Neural progenitor cell (in vitro differentiated cells): ENCODE data around the gene LRRC7. TPM values are rescaled to one million over a fixed set of nuclear protein-coding genes. Genes with fewer than 3 reads are reported as not detected.

Experiments used
- DNase-seq: peaks from one replicate; pipeline ENCODE4 v3.0.0-alpha.2; 2016; ENCODE audit warnings: low spot score
- H2AFZ ChIP-seq: fragments of 200-600 bp; sonication (generic); replicated peaks from 2 replicates; pipeline ENCODE4 v1.6.1; 2016; ENCODE audit warnings: antibody characterized with exemption
- H3F3A ChIP-seq: fragments of 200-600 bp; sonication (generic); 2 replicates; pipeline ENCODE4 v1.6.1; 2016; ENCODE audit warnings: antibody characterized with exemption, low read depth
- H3K27ac ChIP-seq: fragments of 200-600 bp; sonication (generic); 2 replicates; pipeline ENCODE4 v1.5.1; 2016; ENCODE audit warnings: mild to moderate bottlenecking
- H3K27me3 ChIP-seq: fragments of 200-600 bp; sonication (generic); 2 replicates; pipeline ENCODE4 v1.6.1; 2016; ENCODE audit warnings: mild to moderate bottlenecking, moderate library complexity
- H3K36me3 ChIP-seq: fragments of 200-600 bp; sonication (generic); 2 replicates; pipeline ENCODE4 v1.5.1; 2016
- H3K4me1 ChIP-seq: fragments of 200-600 bp; sonication (generic); 2 replicates; pipeline ENCODE4 v1.6.1; 2016; ENCODE audit warnings: mixed run types
- H3K4me2 ChIP-seq: fragments of 200-600 bp; sonication (generic); 2 replicates; pipeline ENCODE4 v1.6.1; 2016
- H3K4me3 ChIP-seq: fragments of 200-600 bp; sonication (generic); 2 replicates; pipeline ENCODE4 v1.5.1; 2016
- H3K79me2 ChIP-seq: fragments of 200-600 bp; sonication (generic); 2 replicates; pipeline ENCODE4 v1.6.1; 2016; ENCODE audit warnings: low read depth
- H3K9ac ChIP-seq: fragments of 200-600 bp; sonication (generic); 2 replicates; pipeline ENCODE4 v1.6.1; 2016
- H3K9me3 ChIP-seq: fragments of 200-600 bp; sonication (generic); 2 replicates; pipeline ENCODE4 v1.5.1; 2016; ENCODE audit warnings: low read depth
- H4K20me1 ChIP-seq: fragments of 200-600 bp; sonication (generic); 2 replicates; pipeline ENCODE4 v1.6.1; 2016; ENCODE audit warnings: low read depth
- H3K27ac Mint-ChIP-seq: 3 replicates; pipeline ENCODE4 v1.8.0; 2021; ENCODE audit warnings: mixed read lengths
- H3K27me3 Mint-ChIP-seq: 2 replicates; pipeline ENCODE4 v1.8.0; 2022; ENCODE audit warnings: low read depth, mild to moderate bottlenecking, inconsistent platforms, moderate library complexity, mixed read lengths; ENCODE audit not compliant: insufficient read depth
- H3K36me3 Mint-ChIP-seq: 3 replicates; pipeline ENCODE4 v1.8.0; 2021; ENCODE audit warnings: mixed read lengths
- H3K4me1 Mint-ChIP-seq: 3 replicates; pipeline ENCODE4 v1.8.0; 2021; ENCODE audit warnings: mixed read lengths
- H3K4me3 Mint-ChIP-seq: 3 replicates; pipeline ENCODE4 v1.8.0; 2021; ENCODE audit warnings: mild to moderate bottlenecking, moderate library complexity, mixed read lengths
- H3K9me3 Mint-ChIP-seq: 3 replicates; pipeline ENCODE4 v1.8.0; 2020; ENCODE audit warnings: mixed read lengths
- EZH2 ChIP-seq: fragments of 200-600 bp; sonication (generic); IDR thresholded peaks from 2 replicates; pipeline ENCODE4 v1.6.1; 2017; ENCODE audit warnings: antibody characterized with exemption, mild to moderate bottlenecking, moderate library complexity
- EZH2phosphoT487 ChIP-seq: fragments of 200-600 bp; sonication (generic); IDR thresholded peaks from 2 replicates; pipeline ENCODE4 v1.6.1; 2017; ENCODE audit warnings: antibody characterized with exemption
- total RNA-seq: library from RNA; depleted of rRNA; stranded (reverse); fragments of >200 nt; gene quantifications from 2 replicates; pipeline ENCODE4 v1.2.3, GENCODE V29; 2015; ENCODE audit warnings: low replicate concordance
- TF ChIP-seq, protein P1 (sequence below): fragments of 200-600 bp; sonication (generic); IDR thresholded peaks from 2 replicates; pipeline ENCODE4 v1.5.1; 2017; ENCODE audit warnings: antibody characterized with exemption, mild to moderate bottlenecking

Gene LRRC7
- total RNA-seq, 1 donor from 2014 or later: not detected

DNA sequence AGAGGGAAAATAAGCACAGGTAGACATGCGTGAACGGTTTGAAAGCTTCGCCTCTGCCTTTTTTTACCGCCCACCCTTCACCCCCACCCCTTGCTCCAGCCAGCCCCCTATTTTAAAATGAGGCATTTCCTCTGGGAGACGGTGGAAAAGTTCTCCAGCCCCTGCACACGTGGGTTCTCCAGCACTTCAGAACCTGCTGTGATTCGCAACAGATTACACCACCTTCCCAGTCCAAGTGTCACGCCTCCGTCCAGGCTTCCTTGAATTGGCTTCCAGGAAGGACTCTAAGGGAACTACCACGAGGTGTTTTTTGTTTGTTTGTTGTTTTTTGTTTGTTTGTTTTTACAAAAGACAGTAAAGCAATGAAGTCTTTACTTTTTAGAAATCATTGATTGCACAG is 2.6 kb downstream of the LRRC7 start:
- Mint-ChIP-seq H3K27ac (no peak overlapping the region), H3K36me3 (no peaks in the 10 kb centered on the region), H3K9me3 (no peaks in the 10 kb centered on the region), H3K4me1 (peaks cover 18% of the 10 kb centered on the region), H3K4me3 (peak overlapping the region; percentile 86), H3K27me3 (peaks cover 24% of the 10 kb centered on the region)
- Histone ChIP-seq H2AFZ (no peak overlapping the region), H3K4me1 (peaks cover 20% of the 10 kb centered on the region), H4K20me1 (peaks cover 7% of the 10 kb centered on the region), H3F3A (peaks cover 8% of the 10 kb centered on the region), H3K27ac (no peak overlapping the region), H3K36me3 (no peaks in the 10 kb centered on the region), H3K4me3 (peak overlapping the region; percentile 53), H3K9me3 (no peaks in the 10 kb centered on the region), H3K9ac (no peak overlapping the region), H3K79me2 (no peaks in the 10 kb centered on the region), H3K4me2 (peak overlapping the region; percentile 90), H3K27me3 (peaks cover 100% of the 10 kb centered on the region)
- TF ChIP-seq EZH2: no peak
- DNase-seq: peak; percentile 50

DNA sequence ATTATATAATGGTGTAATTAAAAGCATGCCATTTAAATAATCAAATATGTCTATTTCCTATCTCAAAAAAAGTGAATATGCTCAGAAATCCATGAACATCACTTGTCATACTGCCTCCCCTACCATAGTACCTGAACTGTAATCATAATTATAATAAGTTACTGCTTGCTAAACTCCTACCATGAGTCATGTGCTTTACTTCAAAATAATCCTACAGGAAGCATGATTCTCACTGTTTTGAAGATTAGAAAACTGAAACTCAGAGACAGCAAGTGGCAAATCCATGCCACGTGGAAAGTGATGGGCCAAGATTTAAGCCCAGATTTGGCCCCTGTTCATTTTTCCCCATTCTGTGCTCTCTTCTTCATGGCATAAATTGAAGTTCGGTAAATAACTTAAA is 5.2 kb downstream of the LRRC7 start:
- no peak overlapping the region for H3K4me3 ChIP-seq
- H3K27me3 Mint-ChIP-seq: peaks cover 20% of the 10 kb centered on the region
- H3K27ac Mint-ChIP-seq: no peak overlapping the region
- peaks cover 7% of the 10 kb centered on the region for H4K20me1 ChIP-seq
- H3F3A ChIP-seq: no peaks in the 10 kb centered on the region
- H3K4me1 ChIP-seq: peaks cover 20% of the 10 kb centered on the region
- H3K36me3 Mint-ChIP-seq: no peaks in the 10 kb centered on the region
- peaks cover 76% of the 10 kb centered on the region for H3K27me3 ChIP-seq
- DNase-seq: no peak
- no peaks in the 10 kb centered on the region for H3K9me3 Mint-ChIP-seq
- no peak overlapping the region for H3K4me3 Mint-ChIP-seq
- no peaks in the 10 kb centered on the region for H3K36me3 ChIP-seq
- no peaks in the 10 kb centered on the region for H3K9me3 ChIP-seq
- no peak overlapping the region for H3K4me2 ChIP-seq
- H3K9ac ChIP-seq: no peak overlapping the region
- no peak for TF ChIP-seq EZH2phosphoT487
- no peak for TF ChIP-seq EZH2
- TF ChIP-seq, protein P1, sequence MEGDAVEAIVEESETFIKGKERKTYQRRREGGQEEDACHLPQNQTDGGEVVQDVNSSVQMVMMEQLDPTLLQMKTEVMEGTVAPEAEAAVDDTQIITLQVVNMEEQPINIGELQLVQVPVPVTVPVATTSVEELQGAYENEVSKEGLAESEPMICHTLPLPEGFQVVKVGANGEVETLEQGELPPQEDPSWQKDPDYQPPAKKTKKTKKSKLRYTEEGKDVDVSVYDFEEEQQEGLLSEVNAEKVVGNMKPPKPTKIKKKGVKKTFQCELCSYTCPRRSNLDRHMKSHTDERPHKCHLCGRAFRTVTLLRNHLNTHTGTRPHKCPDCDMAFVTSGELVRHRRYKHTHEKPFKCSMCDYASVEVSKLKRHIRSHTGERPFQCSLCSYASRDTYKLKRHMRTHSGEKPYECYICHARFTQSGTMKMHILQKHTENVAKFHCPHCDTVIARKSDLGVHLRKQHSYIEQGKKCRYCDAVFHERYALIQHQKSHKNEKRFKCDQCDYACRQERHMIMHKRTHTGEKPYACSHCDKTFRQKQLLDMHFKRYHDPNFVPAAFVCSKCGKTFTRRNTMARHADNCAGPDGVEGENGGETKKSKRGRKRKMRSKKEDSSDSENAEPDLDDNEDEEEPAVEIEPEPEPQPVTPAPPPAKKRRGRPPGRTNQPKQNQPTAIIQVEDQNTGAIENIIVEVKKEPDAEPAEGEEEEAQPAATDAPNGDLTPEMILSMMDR: no peak
- peaks cover 15% of the 10 kb centered on the region for H3K4me1 Mint-ChIP-seq
- no peak overlapping the region for H3K27ac ChIP-seq
- no peaks in the 10 kb centered on the region for H3K79me2 ChIP-seq
- H2AFZ ChIP-seq: no peak overlapping the region

DNA sequence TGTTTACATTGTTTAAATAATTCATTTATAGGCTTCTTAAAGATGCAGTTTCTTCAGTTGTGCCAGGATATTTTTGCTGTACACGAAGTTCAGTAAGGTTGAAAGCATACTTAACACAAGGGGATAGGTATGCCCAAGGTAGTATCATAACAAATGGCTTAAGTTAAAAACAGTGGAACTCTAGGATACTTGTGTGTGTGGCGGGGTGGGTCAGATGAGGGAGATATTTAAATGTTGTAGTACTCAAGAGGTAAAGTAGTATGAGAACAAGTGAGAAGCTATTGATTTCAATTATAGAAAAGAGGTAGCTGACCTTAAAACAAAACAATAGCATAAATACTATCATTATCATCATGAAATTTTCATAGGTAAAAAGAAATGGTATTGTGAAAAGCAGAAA is 6.2 kb downstream of the LRRC7 start:
- no peak overlapping the region for H2AFZ ChIP-seq
- peaks cover 17% of the 10 kb centered on the region for H3K4me1 ChIP-seq
- DNase-seq: no peak
- H3K27ac ChIP-seq: no peak overlapping the region
- no peak overlapping the region for H3K4me3 ChIP-seq
- Mint-ChIP-seq H3K36me3 (no peaks in the 10 kb centered on the region), H3K9me3 (no peaks in the 10 kb centered on the region), H3K27ac (no peak overlapping the region), H3K4me1 (peaks cover 13% of the 10 kb centered on the region), H3K27me3 (peaks cover 14% of the 10 kb centered on the region), H3K4me3 (no peak overlapping the region)
- no peak overlapping the region for H3K4me2 ChIP-seq
- no peaks in the 10 kb centered on the region for H3K79me2 ChIP-seq
- H3K9ac ChIP-seq: no peak overlapping the region
- TF ChIP-seq EZH2phosphoT487 (no peak), EZH2 (no peak)
- TF ChIP-seq, protein P1: no peak
- H3K27me3 ChIP-seq: peaks cover 66% of the 10 kb centered on the region
- no peaks in the 10 kb centered on the region for H3K9me3 ChIP-seq
- H3F3A ChIP-seq: no peaks in the 10 kb centered on the region
- H4K20me1 ChIP-seq: peaks cover 5% of the 10 kb centered on the region
- H3K36me3 ChIP-seq: no peaks in the 10 kb centered on the region

DNA sequence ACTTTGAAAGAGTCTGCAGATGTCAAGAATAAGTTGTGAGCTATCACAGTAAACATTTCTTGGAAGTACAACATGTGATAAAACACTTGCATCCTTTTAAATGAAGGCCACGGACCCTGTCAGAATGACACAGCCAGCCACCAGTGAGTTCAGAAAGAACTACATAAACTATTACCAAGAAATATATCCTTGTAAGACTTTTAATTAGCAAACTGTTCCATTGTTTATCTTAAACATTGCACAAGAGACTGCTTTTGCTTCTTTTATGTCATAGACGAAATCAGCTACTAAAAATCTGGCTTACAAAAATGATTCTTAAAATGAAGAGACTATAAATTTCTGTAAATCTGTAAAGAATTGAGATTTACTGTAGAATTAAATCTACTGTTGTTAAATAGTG is 17.9 kb downstream of the LRRC7 start:
- Mint-ChIP-seq H3K4me1 (no peaks in the 10 kb centered on the region), H3K9me3 (no peaks in the 10 kb centered on the region), H3K27me3 (no peaks in the 10 kb centered on the region), H3K27ac (no peak overlapping the region), H3K4me3 (no peak overlapping the region), H3K36me3 (no peaks in the 10 kb centered on the region)
- no peaks in the 10 kb centered on the region for H3K36me3 ChIP-seq
- no peak overlapping the region for H3K27ac ChIP-seq
- H3K4me3 ChIP-seq: no peak overlapping the region
- no peak overlapping the region for H3K4me2 ChIP-seq
- H3K9ac ChIP-seq: no peak overlapping the region
- no peaks in the 10 kb centered on the region for H3K79me2 ChIP-seq
- DNase-seq: no peak
- no peaks in the 10 kb centered on the region for H3K27me3 ChIP-seq
- TF ChIP-seq EZH2: no peak
- TF ChIP-seq EZH2phosphoT487: no peak
- TF ChIP-seq, protein P1: no peak
- no peaks in the 10 kb centered on the region for H4K20me1 ChIP-seq
- no peaks in the 10 kb centered on the region for H3K9me3 ChIP-seq
- H2AFZ ChIP-seq: no peak overlapping the region
- no peaks in the 10 kb centered on the region for H3K4me1 ChIP-seq
- no peaks in the 10 kb centered on the region for H3F3A ChIP-seq
